NCI-H345 treated with DMSO at 0.1 percent for 48 hours (cell line): Measurements from ENCODE around the gene EIF5A2.
"Not testable (repeated sequence)": the region's sequence is repeated elsewhere in the genome, so short reads cannot be mapped to it uniquely, and the experiment has no call there.

ENCODE experiments used
- DNase-seq: peaks from one replicate; lab custom pipeline; 2025; ENCODE audit not compliant: unreplicated experiment; lab: John Stamatoyannopoulos, UW

EIF5A2 gene

GRCh38 chr3:170897199-170897598 lies 11.2 kb downstream of the EIF5A2 start:
- not testable (repeated sequence) for DNase-seq

GRCh38 chr3:170896781-170897180 lies 11.7 kb downstream of the EIF5A2 start:
- no peak for DNase-seq

GRCh38 chr3:170896333-170896732 lies 12.1 kb downstream of the EIF5A2 start:
- not testable (repeated sequence) for DNase-seq

- DNase-seq, result no peak
These were observed 14.5 kb downstream of the EIF5A2 start for GRCh38 chr3:170893895-170894294.

- no peak for DNase-seq
These were observed 18.8 kb downstream of the EIF5A2 start for GRCh38 chr3:170889630-170890029.

- DNase-seq, result no peak
These were observed 19.3 kb downstream of the EIF5A2 start for GRCh38 chr3:170889132-170889531.

- not testable (repeated sequence) for DNase-seq
These were observed 24.1 kb downstream of the EIF5A2 start for GRCh38 chr3:170884109-170884930.

GRCh38 chr3:170878688-170879087 lies 29.7 kb downstream of the EIF5A2 start:
- not testable (repeated sequence) for DNase-seq

GRCh38 chr3:170877311-170877710 lies 31.1 kb downstream of the EIF5A2 start:
- not testable (repeated sequence) for DNase-seq

GRCh38 chr3:170876537-170876936 lies 31.9 kb downstream of the EIF5A2 start:
- no peak for DNase-seq

GRCh38 chr3:170869645-170870593 lies 38.5 kb downstream of the EIF5A2 start, which contains the start of gene RPL22L1:
Gene RPL22L1, minus strand, starts transcription at chr3:170870195. Its CDS starts 28 bp downstream, at chr3:170870167.
- DNase-seq, result no peak

GRCh38 chr3:170869239-170869590 lies 39.2 kb downstream of the EIF5A2 start:
- no peak for DNase-seq

GRCh38 chr3:170868577-170869238 lies 39.7 kb downstream of the EIF5A2 start:
- no peak for DNase-seq

- no peak for DNase-seq
These were observed 41.1 kb downstream of the EIF5A2 start for GRCh38 chr3:170867143-170867937.

- DNase-seq, result no peak
These were observed 41.9 kb downstream of the EIF5A2 start for GRCh38 chr3:170866499-170866898.

- no peak for DNase-seq
These were observed 43.0 kb downstream of the EIF5A2 start for GRCh38 chr3:170865209-170866094.

GRCh38 chr3:170864525-170865208 lies 43.8 kb downstream of the EIF5A2 start:
- DNase-seq, result no peak

GRCh38 chr3:170863816-170864215 lies 44.6 kb downstream of the EIF5A2 start:
- no peak for DNase-seq
